Peyer's patch (tissue), 4 donors: ENCODE measurements around the gene BCAS3. TPM values are rescaled to one million over a fixed set of nuclear protein-coding genes. Genes with fewer than 3 reads are reported as not detected.

Experiments used
- DNase-seq, 3 donors: peaks; one replicate each; pipeline ENCODE4 v3.0.0-alpha.2; 2017 to 2019
- H3K27ac ChIP-seq, 4 donors: fragments of 200-600 bp; sonication (generic); one replicate each; pipeline ENCODE4 v1.5.1; 2016 to 2019
- H3K27me3 ChIP-seq, 2 donors: fragments of 200-600 bp; sonication (generic); one replicate each; pipeline ENCODE4 v1.5.1; 2019
- H3K36me3 ChIP-seq, 3 donors: fragments of 200-600 bp; sonication (generic); one replicate each; pipeline ENCODE4 v1.5.1; 2016 to 2019
- H3K4me1 ChIP-seq, 4 donors: fragments of 200-600 bp; sonication (generic); one replicate each; pipeline ENCODE4 v1.5.1; 2016 to 2019
- H3K4me3 ChIP-seq, 4 donors: fragments of 200-600 bp; sonication (generic); 1 replicate in 3 of 4; 2 replicates in 1 of 4; pipeline ENCODE4 v1.5.1; 2016 to 2019; ENCODE audit warnings: mild to moderate bottlenecking in 1 of 4
- H3K9me3 ChIP-seq, 4 donors: fragments of 200-600 bp; sonication (generic); one replicate each; pipeline ENCODE4 v1.5.1; 2016 to 2019; ENCODE audit warnings: mild to moderate bottlenecking in 1 of 4
- POLR2A ChIP-seq, 2 donors: fragments of 450-650 bp; IDR thresholded peaks; one replicate each; pipeline ENCODE4 v1.5.1; 2017; ENCODE audit warnings: antibody characterized with exemption in 2 of 2, mild to moderate bottlenecking in 2 of 2, moderate library complexity in 2 of 2
- total RNA-seq, 4 donors: library from RNA; depleted of rRNA; stranded (reverse); fragments of >200 nt; gene quantifications; one replicate each; pipeline ENCODE4 v1.1.0, GENCODE V29; 2016
- TF ChIP-seq, protein P1 (sequence below), 6 experiments: fragments of 450-650 bp in 4 of 6; fragments of 200-600 bp in 2 of 6; sonication (generic) in 1 of 6; IDR thresholded peaks; one replicate each; pipeline ENCODE4 v1.5.1; 2017 to 2019; ENCODE audit warnings: antibody characterized with exemption in 6 of 6, mild to moderate bottlenecking in 3 of 6, moderate library complexity in 1 of 6

BCAS3 gene
- total RNA-seq, 4 donors from 2014 or later, result 25.7 to 109 (median 57.1) TPM

- no peak for TF ChIP-seq POLR2A (IDR thresholded peaks at IDR 0.05)
- TF ChIP-seq, protein P1, sequence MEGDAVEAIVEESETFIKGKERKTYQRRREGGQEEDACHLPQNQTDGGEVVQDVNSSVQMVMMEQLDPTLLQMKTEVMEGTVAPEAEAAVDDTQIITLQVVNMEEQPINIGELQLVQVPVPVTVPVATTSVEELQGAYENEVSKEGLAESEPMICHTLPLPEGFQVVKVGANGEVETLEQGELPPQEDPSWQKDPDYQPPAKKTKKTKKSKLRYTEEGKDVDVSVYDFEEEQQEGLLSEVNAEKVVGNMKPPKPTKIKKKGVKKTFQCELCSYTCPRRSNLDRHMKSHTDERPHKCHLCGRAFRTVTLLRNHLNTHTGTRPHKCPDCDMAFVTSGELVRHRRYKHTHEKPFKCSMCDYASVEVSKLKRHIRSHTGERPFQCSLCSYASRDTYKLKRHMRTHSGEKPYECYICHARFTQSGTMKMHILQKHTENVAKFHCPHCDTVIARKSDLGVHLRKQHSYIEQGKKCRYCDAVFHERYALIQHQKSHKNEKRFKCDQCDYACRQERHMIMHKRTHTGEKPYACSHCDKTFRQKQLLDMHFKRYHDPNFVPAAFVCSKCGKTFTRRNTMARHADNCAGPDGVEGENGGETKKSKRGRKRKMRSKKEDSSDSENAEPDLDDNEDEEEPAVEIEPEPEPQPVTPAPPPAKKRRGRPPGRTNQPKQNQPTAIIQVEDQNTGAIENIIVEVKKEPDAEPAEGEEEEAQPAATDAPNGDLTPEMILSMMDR (IDR thresholded peaks at IDR 0.05), result no peak
Measured at GRCh38 chr17:60817192-60817591, 139.5 kb downstream of the BCAS3 start.

DNA sequence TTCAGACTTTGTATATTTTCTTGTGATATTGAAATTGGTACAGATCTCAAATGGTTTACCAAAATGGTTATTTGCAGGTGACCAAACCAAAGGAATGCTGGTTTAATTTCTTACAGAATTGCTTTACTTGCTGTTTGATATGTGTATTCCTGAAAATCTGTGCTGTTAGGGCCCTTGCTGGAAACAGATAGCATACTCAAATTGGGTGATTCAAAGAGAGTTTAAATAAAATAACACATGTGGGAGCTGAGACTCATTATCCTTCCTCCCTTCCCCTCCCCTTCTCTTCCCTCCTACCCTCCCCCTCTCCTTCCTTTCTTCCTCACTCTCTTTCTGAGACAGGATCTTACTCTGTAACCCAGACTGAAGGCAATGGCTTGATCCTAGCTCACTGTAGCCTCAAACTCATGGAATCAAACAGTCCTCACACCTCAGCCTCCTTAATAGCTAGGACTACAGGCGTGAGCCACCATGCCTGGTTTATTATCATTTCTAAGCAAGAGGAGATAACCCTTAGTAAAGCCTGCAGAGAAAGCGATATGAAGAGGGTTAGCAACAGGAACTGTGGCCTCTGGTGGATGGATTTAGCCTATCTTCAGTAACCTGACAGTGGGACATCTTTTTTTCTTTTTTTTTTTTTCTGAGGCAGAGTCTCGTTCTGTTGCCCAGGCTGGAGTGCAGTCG is 141.9 kb downstream of the BCAS3 start:
- TF ChIP-seq, protein P1 (IDR thresholded peaks at IDR 0.05), result no peak
- no peak for TF ChIP-seq POLR2A (IDR thresholded peaks at IDR 0.05)
- Histone ChIP-seq H3K27me3 (no peaks in the 10 kb centered on the region), H3K27ac (no peak overlapping the region), H3K4me3 (no peak overlapping the region), H3K36me3 (no peaks in the 10 kb centered on the region), H3K9me3 (no peaks in the 10 kb centered on the region), H3K4me1 (no peaks in the 10 kb centered on the region)
- DNase-seq, result no peak

More at GRCh38 chr17:60817192-60817591, 139.5 kb downstream of the BCAS3 start:
- Histone ChIP-seq H3K36me3 (no peaks in the 10 kb centered on the region), H3K27me3 (no peaks in the 10 kb centered on the region), H3K9me3 (peaks cover 0 to 2% (median 0%) of the 10 kb centered on the region in 4 donors), H3K4me3 (no peak overlapping the region), H3K4me1 (no peaks in the 10 kb centered on the region), H3K27ac (no peak overlapping the region)
- no peak for DNase-seq

GRCh38 chr17:60823515-60823914 is 145.9 kb downstream of the BCAS3 start:
- no peak for DNase-seq
- H3K27ac ChIP-seq, result no peak overlapping the region
- no peaks in the 10 kb centered on the region for H3K4me1 ChIP-seq
- no peak for TF ChIP-seq POLR2A (IDR thresholded peaks at IDR 0.05)
- TF ChIP-seq, protein P1 (IDR thresholded peaks at IDR 0.05), result no peak
- no peak overlapping the region for H3K4me3 ChIP-seq
- no peaks in the 10 kb centered on the region for H3K9me3 ChIP-seq
- no peaks in the 10 kb centered on the region for H3K36me3 ChIP-seq
- H3K27me3 ChIP-seq, result no peaks in the 10 kb centered on the region

GRCh38 chr17:60825351-60825750 is 147.7 kb downstream of the BCAS3 start:
- H3K9me3 ChIP-seq, result no peaks in the 10 kb centered on the region
- H3K36me3 ChIP-seq, result no peaks in the 10 kb centered on the region

GRCh38 chr17:60827943-60828342 is 150.3 kb downstream of the BCAS3 start:
- no peak overlapping the region for H3K27ac ChIP-seq

More at GRCh38 chr17:60825351-60825750, 147.7 kb downstream of the BCAS3 start:
- H3K4me3 ChIP-seq, result no peak overlapping the region
- TF ChIP-seq POLR2A (IDR thresholded peaks at IDR 0.05), result no peak
- H3K27me3 ChIP-seq, result no peaks in the 10 kb centered on the region
- H3K27ac ChIP-seq, result no peak overlapping the region
- no peaks in the 10 kb centered on the region for H3K4me1 ChIP-seq
- no peak for DNase-seq

GRCh38 chr17:60832151-60832585 is 154.5 kb downstream of the BCAS3 start:
- Histone ChIP-seq H3K4me3 (no peak overlapping the region), H3K4me1 (no peaks in the 10 kb centered on the region), H3K36me3 (no peaks in the 10 kb centered on the region), H3K27me3 (no peaks in the 10 kb centered on the region), H3K27ac (no peak overlapping the region), H3K9me3 (no peaks in the 10 kb centered on the region)
- no peak for TF ChIP-seq POLR2A (IDR thresholded peaks at IDR 0.05)
- TF ChIP-seq, protein P1 (IDR thresholded peaks at IDR 0.05), result no peak
- no peak for DNase-seq

More at GRCh38 chr17:60827943-60828342, 150.3 kb downstream of the BCAS3 start:
- no peak for DNase-seq
- Histone ChIP-seq H3K9me3 (no peaks in the 10 kb centered on the region), H3K4me3 (no peak overlapping the region), H3K27me3 (no peaks in the 10 kb centered on the region), H3K36me3 (no peaks in the 10 kb centered on the region), H3K4me1 (no peaks in the 10 kb centered on the region)
- no peak for TF ChIP-seq POLR2A (IDR thresholded peaks at IDR 0.05)
- TF ChIP-seq, protein P1 (IDR thresholded peaks at IDR 0.05), result no peak
